Raji (cell line): ENCODE results near the gene RPL23.
A peak's percentile ranks its signal among the peaks of the same experiment; 100 is the strongest.

Experiments used
- POLR2A ChIP-seq: IDR thresholded peaks from 2 replicates; pipeline ENCODE4 v1.6.1; 2011; ENCODE audit warnings: low read depth, low read length, control low read depth; ENCODE audit not compliant: insufficient read depth

Gene RPL23

GRCh38 chr17:38799501-38800236 is 53.9 kb downstream of the RPL23 start, which contains the start of gene PIP4K2B:
Gene PIP4K2B (minus strand): TSS chr17:38799556. CDS start chr17:38799424, 132 bp downstream.
- peak; percentile 50; the same call in 1 of the 2 replicates for TF ChIP-seq POLR2A

GRCh38 chr17:38798614-38799500 is 54.7 kb downstream of the RPL23 start:
- TF ChIP-seq POLR2A = peak; percentile 54
